IPS-18a (cell line): ENCODE data around the gene PI16.
"Not testable (repeated sequence)": the region's sequence is repeated elsewhere in the genome, so short reads cannot be mapped to it uniquely, and the experiment has no call there.

Experiments used
- H3K27ac ChIP-seq: one replicate; pipeline ENCODE4 v1.5.1; 2013; ENCODE audit warnings: low read length
- H3K27me3 ChIP-seq: one replicate; pipeline ENCODE4 v1.6.1; 2013; ENCODE audit warnings: mild to moderate bottlenecking, low read length; ENCODE audit not compliant: control insufficient read depth, insufficient read depth
- H3K36me3 ChIP-seq: one replicate; pipeline ENCODE4 v1.6.1; 2013; ENCODE audit warnings: low read depth, low read length; ENCODE audit not compliant: control insufficient read depth
- H3K4me1 ChIP-seq: one replicate; pipeline ENCODE4 v1.6.1; 2013; ENCODE audit warnings: low read depth, low read length; ENCODE audit not compliant: control insufficient read depth
- H3K4me3 ChIP-seq: one replicate; pipeline ENCODE4 v1.5.1; 2013; ENCODE audit warnings: low read length
- H3K9ac ChIP-seq: one replicate; pipeline ENCODE4 v1.6.1; 2013; ENCODE audit warnings: mild to moderate bottlenecking, low read length, moderate library complexity
- H3K9me3 ChIP-seq: one replicate; pipeline ENCODE4 v1.6.1; 2013; ENCODE audit warnings: low read depth, low read length; ENCODE audit not compliant: control insufficient read depth

The PI16 gene

GRCh38 chr6:36945301-36945700 lies 9.2 kb upstream of the PI16 start:
- H3K36me3 ChIP-seq: no peaks in the 10 kb centered on the region
- H3K27me3 ChIP-seq: no peaks in the 10 kb centered on the region
- peaks cover 4% of the 10 kb centered on the region for H3K4me1 ChIP-seq
- H3K27ac ChIP-seq: no peak overlapping the region
- no peak overlapping the region for H3K9ac ChIP-seq
- no peak overlapping the region for H3K4me3 ChIP-seq
- H3K9me3 ChIP-seq: no peaks in the 10 kb centered on the region

- H3K9ac ChIP-seq: no peak overlapping the region
- H3K27ac ChIP-seq: no peak overlapping the region
- H3K27me3 ChIP-seq: no peaks in the 10 kb centered on the region
- H3K4me3 ChIP-seq: no peak overlapping the region
- H3K36me3 ChIP-seq: no peaks in the 10 kb centered on the region
- H3K4me1 ChIP-seq: peaks cover 4% of the 10 kb centered on the region
- no peaks in the 10 kb centered on the region for H3K9me3 ChIP-seq
Observed at GRCh38 chr6:36946526-36946925, 8.0 kb upstream of the PI16 start.

- H3K27ac ChIP-seq: no peak overlapping the region
- H3K36me3 ChIP-seq: no peaks in the 10 kb centered on the region
- H3K4me3 ChIP-seq: no peak overlapping the region
- no peak overlapping the region for H3K9ac ChIP-seq
- H3K4me1 ChIP-seq: peaks cover 4% of the 10 kb centered on the region
- no peaks in the 10 kb centered on the region for H3K27me3 ChIP-seq
- no peaks in the 10 kb centered on the region for H3K9me3 ChIP-seq
Observed at GRCh38 chr6:36947570-36948351, 6.8 kb upstream of the PI16 start.

GRCh38 chr6:36949076-36949475 lies 5.5 kb upstream of the PI16 start:
- not testable (repeated sequence) for H3K9me3 ChIP-seq, H3K36me3 ChIP-seq, H3K9ac ChIP-seq, H3K27ac ChIP-seq, H3K4me1 ChIP-seq, H3K4me3 ChIP-seq, H3K27me3 ChIP-seq

GRCh38 chr6:36949636-36950035 lies 4.9 kb upstream of the PI16 start:
- Histone ChIP-seq H3K4me1 (peaks cover 4% of the 10 kb centered on the region), H3K27ac (no peak overlapping the region), H3K9me3 (no peaks in the 10 kb centered on the region), H3K9ac (no peak overlapping the region), H3K27me3 (no peaks in the 10 kb centered on the region), H3K36me3 (no peaks in the 10 kb centered on the region), H3K4me3 (no peak overlapping the region)

- H3K9me3 ChIP-seq: no peaks in the 10 kb centered on the region
Observed at GRCh38 chr6:36953931-36954261, 642 bp upstream of the PI16 start.

GRCh38 chr6:36955136-36955535 lies 598 bp downstream of the PI16 start:
- no peaks in the 10 kb centered on the region for H3K9me3 ChIP-seq
- H3K9ac ChIP-seq: no peak overlapping the region
- H3K4me3 ChIP-seq: no peak overlapping the region
- H3K27ac ChIP-seq: no peak overlapping the region
- no peaks in the 10 kb centered on the region for H3K4me1 ChIP-seq
- H3K27me3 ChIP-seq: no peaks in the 10 kb centered on the region
- H3K36me3 ChIP-seq: no peaks in the 10 kb centered on the region

More at GRCh38 chr6:36953931-36954261, 642 bp upstream of the PI16 start:
- peaks cover 4% of the 10 kb centered on the region for H3K4me1 ChIP-seq
- no peak overlapping the region for H3K9ac ChIP-seq
- no peaks in the 10 kb centered on the region for H3K27me3 ChIP-seq
- no peak overlapping the region for H3K4me3 ChIP-seq
- no peaks in the 10 kb centered on the region for H3K36me3 ChIP-seq
- no peak overlapping the region for H3K27ac ChIP-seq

- Histone ChIP-seq H3K27ac (no peak overlapping the region), H3K36me3 (no peaks in the 10 kb centered on the region), H3K27me3 (no peaks in the 10 kb centered on the region), H3K4me3 (no peak overlapping the region), H3K4me1 (no peaks in the 10 kb centered on the region), H3K9ac (no peak overlapping the region), H3K9me3 (no peaks in the 10 kb centered on the region)
Observed at GRCh38 chr6:36955671-36956445, 1.3 kb downstream of the PI16 start.

GRCh38 chr6:36956446-36956820 lies 1.9 kb downstream of the PI16 start:
- H3K27me3 ChIP-seq: no peaks in the 10 kb centered on the region
- H3K36me3 ChIP-seq: no peaks in the 10 kb centered on the region
- H3K9ac ChIP-seq: no peak overlapping the region
- H3K4me1 ChIP-seq: no peaks in the 10 kb centered on the region
- H3K9me3 ChIP-seq: no peaks in the 10 kb centered on the region
- no peak overlapping the region for H3K4me3 ChIP-seq
- H3K27ac ChIP-seq: no peak overlapping the region

GRCh38 chr6:36957773-36958271 lies 3.3 kb downstream of the PI16 start:
- Histone ChIP-seq H3K9me3 (no peaks in the 10 kb centered on the region), H3K27me3 (no peaks in the 10 kb centered on the region), H3K27ac (no peak overlapping the region), H3K4me1 (no peaks in the 10 kb centered on the region), H3K9ac (no peak overlapping the region), H3K4me3 (no peak overlapping the region), H3K36me3 (no peaks in the 10 kb centered on the region)

- Histone ChIP-seq H3K9me3 (no peaks in the 10 kb centered on the region), H3K4me3 (no peak overlapping the region), H3K9ac (no peak overlapping the region), H3K36me3 (no peaks in the 10 kb centered on the region), H3K4me1 (no peaks in the 10 kb centered on the region), H3K27ac (no peak overlapping the region), H3K27me3 (no peaks in the 10 kb centered on the region)
Observed at GRCh38 chr6:36958775-36959554, 4.4 kb downstream of the PI16 start.
